ENCODE results near the gene GLS. TPM values are rescaled to one million over a fixed set of nuclear protein-coding genes. Genes with fewer than 3 reads are reported as not detected.

Gene GLS
- total RNA-seq, 4 donors from 2014 or later, result 60.6 to 128 (median 75.7) TPM

DNA sequence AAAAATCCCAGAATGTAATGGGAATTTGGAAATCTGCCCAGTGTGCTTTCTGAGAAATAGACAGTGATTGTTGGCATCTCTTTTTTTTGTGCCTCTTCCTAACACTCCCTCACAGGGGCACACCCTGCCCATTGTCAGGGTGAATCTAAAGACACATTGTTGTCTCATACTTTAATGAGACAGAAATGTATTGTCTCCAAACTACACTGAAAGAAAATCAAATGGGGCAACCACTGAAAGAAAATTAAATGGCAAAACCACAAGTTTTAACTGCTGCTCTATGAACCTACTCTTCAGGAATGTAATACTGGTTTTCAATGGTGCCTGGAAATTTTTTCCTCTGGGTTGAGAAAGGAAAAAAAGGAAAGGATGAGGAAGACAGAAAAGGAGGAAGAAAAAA lies 43.2 kb upstream of the GLS start:
- Histone ChIP-seq H3K4me1 (peaks cover 6% of the 10 kb centered on the region), H3K9me3 (no peaks in the 10 kb centered on the region), H3K27ac (no peak overlapping the region), H3K27me3 (no peaks in the 10 kb centered on the region), H3K36me3 (no peaks in the 10 kb centered on the region), H3K4me3 (no peak overlapping the region)
- DNase-seq (ENCODE audit: low spot score in 2 of 2), result no peak
- TF ChIP-seq POLR2AphosphoS5 (IDR thresholded peaks at IDR 0.05) (no peak), EP300 (IDR thresholded peaks at IDR 0.05) (no peak), POLR2A (IDR thresholded peaks at IDR 0.05) (no peak)
- TF ChIP-seq, protein P1, sequence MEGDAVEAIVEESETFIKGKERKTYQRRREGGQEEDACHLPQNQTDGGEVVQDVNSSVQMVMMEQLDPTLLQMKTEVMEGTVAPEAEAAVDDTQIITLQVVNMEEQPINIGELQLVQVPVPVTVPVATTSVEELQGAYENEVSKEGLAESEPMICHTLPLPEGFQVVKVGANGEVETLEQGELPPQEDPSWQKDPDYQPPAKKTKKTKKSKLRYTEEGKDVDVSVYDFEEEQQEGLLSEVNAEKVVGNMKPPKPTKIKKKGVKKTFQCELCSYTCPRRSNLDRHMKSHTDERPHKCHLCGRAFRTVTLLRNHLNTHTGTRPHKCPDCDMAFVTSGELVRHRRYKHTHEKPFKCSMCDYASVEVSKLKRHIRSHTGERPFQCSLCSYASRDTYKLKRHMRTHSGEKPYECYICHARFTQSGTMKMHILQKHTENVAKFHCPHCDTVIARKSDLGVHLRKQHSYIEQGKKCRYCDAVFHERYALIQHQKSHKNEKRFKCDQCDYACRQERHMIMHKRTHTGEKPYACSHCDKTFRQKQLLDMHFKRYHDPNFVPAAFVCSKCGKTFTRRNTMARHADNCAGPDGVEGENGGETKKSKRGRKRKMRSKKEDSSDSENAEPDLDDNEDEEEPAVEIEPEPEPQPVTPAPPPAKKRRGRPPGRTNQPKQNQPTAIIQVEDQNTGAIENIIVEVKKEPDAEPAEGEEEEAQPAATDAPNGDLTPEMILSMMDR (IDR thresholded peaks at IDR 0.05), result no peak

DNA sequence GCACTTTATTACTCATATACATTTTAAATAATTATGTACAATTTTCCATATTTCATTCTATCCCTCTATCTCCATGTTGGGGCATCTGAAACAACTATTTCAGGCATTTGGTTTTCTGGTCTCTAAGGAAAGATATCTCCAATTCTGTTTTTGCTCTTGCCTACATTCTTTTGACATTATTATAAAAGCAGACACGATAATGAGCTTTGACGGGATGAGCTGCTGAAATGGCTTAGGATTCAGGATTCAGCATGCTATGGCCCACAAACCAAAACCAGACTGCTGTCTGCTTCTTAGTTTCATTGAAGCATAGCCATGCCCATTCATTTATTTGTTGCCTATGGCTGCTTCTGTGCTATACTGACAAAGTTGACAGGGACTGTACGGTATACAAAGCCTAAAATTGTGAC lies 42.7 kb upstream of the GLS start:
- Histone ChIP-seq H3K9me3 (no peaks in the 10 kb centered on the region), H3K27ac (no peak overlapping the region), H3K36me3 (no peaks in the 10 kb centered on the region), H3K4me3 (no peak overlapping the region), H3K4me1 (peaks cover 6% of the 10 kb centered on the region), H3K27me3 (no peaks in the 10 kb centered on the region)
- no peak for DNase-seq (ENCODE audit: low spot score in 2 of 2)
- WGBS, result 78% methylated on average over 3 of the region's 3 CpGs
- TF ChIP-seq, protein P1 (IDR thresholded peaks at IDR 0.05), result no peak
- TF ChIP-seq POLR2AphosphoS5 (IDR thresholded peaks at IDR 0.05), result no peak
- TF ChIP-seq POLR2A (IDR thresholded peaks at IDR 0.05), result no peak
- TF ChIP-seq EP300 (IDR thresholded peaks at IDR 0.05), result no peak

DNA sequence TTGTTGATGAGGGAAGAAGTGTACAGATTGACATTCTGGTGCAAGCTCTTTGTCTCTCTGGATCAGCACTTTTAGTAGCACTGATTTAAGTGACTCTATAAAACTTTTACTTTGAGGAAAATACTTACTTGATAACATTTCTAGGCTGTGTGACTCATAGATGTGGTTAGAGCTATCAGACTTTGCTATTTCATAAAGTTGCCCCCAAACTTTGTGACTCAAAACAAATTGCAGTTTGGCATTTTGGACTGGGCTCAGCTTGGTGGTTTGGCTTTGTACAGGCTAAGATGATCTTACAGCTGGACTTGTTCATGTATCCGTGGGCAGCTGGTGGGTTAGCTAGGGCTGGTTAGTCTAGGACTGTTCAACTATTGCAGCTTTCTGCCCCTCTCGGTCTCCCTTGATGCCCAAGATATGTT lies 42.1 kb upstream of the GLS start:
- DNase-seq (ENCODE audit: low spot score in 2 of 2), result no peak
- Histone ChIP-seq H3K36me3 (no peaks in the 10 kb centered on the region), H3K9me3 (no peaks in the 10 kb centered on the region), H3K4me1 (peaks cover 6% of the 10 kb centered on the region), H3K27ac (no peak overlapping the region), H3K4me3 (no peak overlapping the region), H3K27me3 (no peaks in the 10 kb centered on the region)
- 40% methylated on average over 1 of the region's 2 CpGs for WGBS
- TF ChIP-seq EP300 (IDR thresholded peaks at IDR 0.05), result no peak
- no peak for TF ChIP-seq POLR2A (IDR thresholded peaks at IDR 0.05)
- TF ChIP-seq, protein P1 (IDR thresholded peaks at IDR 0.05), result no peak
- no peak for TF ChIP-seq POLR2AphosphoS5 (IDR thresholded peaks at IDR 0.05)

DNA sequence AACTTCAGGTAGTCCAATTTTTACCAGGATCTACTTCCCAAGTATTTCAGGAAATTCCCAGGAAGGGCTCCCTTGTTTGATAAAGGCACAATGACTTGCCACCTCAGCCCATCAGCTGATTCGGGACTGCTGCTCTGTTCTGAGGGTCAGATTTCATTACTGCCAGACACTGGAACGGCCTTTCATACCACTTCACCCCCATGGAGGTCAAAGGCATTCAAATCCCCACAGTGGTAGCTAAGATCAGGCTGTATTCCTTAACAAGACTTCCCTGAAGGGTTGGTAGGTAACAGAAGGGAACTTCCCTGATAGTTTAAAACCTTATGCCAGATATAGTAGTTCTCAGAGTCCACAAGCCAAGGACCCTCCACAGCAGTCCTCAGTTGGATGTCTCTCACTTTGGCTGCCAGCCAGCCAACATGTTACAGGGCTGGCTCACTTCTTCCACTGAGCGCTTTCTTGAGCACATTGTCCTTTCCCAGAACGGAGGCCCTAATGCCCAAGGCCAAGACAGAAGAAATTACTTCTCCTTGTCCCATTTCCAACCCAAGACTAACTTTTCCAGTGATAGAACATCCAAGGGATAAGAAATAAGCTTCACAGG lies 40.0 kb upstream of the GLS start:
- DNase-seq (ENCODE audit: low spot score in 2 of 2), result no peak
- Histone ChIP-seq H3K4me1 (peaks cover under 1% of the 10 kb centered on the region), H3K4me3 (no peak overlapping the region), H3K27me3 (no peaks in the 10 kb centered on the region), H3K9me3 (no peaks in the 10 kb centered on the region), H3K27ac (no peak overlapping the region), H3K36me3 (no peaks in the 10 kb centered on the region)
- no peak for TF ChIP-seq EP300 (IDR thresholded peaks at IDR 0.05)
- TF ChIP-seq, protein P1 (IDR thresholded peaks at IDR 0.05), result no peak
- TF ChIP-seq POLR2AphosphoS5 (IDR thresholded peaks at IDR 0.05), result no peak
- TF ChIP-seq POLR2A (IDR thresholded peaks at IDR 0.05), result no peak
- 67% methylated on average over 4 of the region's 4 CpGs for WGBS

DNA sequence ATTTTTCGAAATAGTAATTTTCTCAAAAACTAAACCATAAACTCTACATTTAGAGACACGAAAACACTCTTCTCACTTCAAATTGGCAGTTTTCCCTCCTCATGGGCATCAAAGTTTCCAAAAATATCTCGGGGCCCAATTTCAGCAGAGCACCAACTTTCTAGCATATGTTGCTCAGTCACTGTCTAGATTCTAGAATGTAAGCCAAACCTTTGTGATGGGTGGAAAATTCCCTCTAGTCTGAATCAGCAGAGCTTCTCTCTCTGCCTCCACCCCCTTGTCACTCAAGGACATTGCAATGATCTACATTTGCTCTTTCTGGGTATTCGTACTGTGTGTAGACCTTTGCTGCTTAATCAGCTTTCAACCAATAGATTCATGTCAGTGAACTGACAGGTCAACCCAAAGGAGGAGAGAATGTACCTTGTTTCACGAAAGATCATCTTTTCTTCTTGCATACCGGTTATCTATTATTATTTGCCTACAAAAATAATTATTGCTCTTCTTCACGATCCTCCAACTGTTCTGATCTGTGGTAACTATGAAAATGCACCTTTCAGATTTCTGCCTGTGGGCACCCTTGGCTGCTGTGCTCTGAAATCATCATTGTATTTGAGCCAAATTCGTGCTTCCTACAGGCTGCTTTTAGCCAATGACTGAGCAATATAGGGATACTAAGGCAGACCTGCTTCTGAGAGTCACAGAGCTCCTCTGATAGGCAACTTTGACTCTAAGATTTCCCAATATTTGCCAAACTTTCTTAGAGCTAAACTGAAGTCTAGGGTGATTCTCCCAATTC lies 38.7 kb upstream of the GLS start:
- no peaks in the 10 kb centered on the region for H3K4me1 ChIP-seq
- DNase-seq (ENCODE audit: low spot score in 2 of 2), result no peak
- no peaks in the 10 kb centered on the region for H3K9me3 ChIP-seq
- peak overlapping the region; percentile 5 for H3K27ac ChIP-seq
- no peaks in the 10 kb centered on the region for H3K27me3 ChIP-seq
- H3K4me3 ChIP-seq, result no peak overlapping the region
- H3K36me3 ChIP-seq, result no peaks in the 10 kb centered on the region
- TF ChIP-seq POLR2AphosphoS5 (IDR thresholded peaks at IDR 0.05) (no peak), EP300 (IDR thresholded peaks at IDR 0.05) (no peak), POLR2A (IDR thresholded peaks at IDR 0.05) (no peak)
- TF ChIP-seq, protein P1 (IDR thresholded peaks at IDR 0.05), result no peak
- WGBS, result 68% methylated on average over 8 of the region's 8 CpGs
